DOHH2 (cell line): ENCODE results near the gene DTNB.

ENCODE experiments used
- H3F3A ChIP-seq: fragments of 200-600 bp; sonication (generic), shearing (Covaris generic); 2 replicates; pipeline ENCODE4 v1.6.0; 2016; ENCODE audit warnings: antibody characterized with exemption, mild to moderate bottlenecking; ENCODE audit not compliant: control insufficient read depth, insufficient read depth
- H3K27ac ChIP-seq: fragments of 200-600 bp; sonication (generic); 2 replicates; pipeline ENCODE4 v1.5.1; 2014; ENCODE audit warnings: low read depth, mild to moderate bottlenecking, low read length, moderate library complexity
- H3K27me3 ChIP-seq: fragments of 200-600 bp; sonication (generic); 2 replicates; pipeline ENCODE4 v1.6.1; 2014; ENCODE audit warnings: mild to moderate bottlenecking, low read length, mixed read lengths; ENCODE audit not compliant: control insufficient read depth
- H3K36me3 ChIP-seq: fragments of 200-600 bp; sonication (generic); 2 replicates; pipeline ENCODE4 v1.6.1; 2014; ENCODE audit warnings: mild to moderate bottlenecking, low read length, moderate library complexity, mixed read lengths; ENCODE audit not compliant: control insufficient read depth
- H3K4me1 ChIP-seq: fragments of 200-600 bp; sonication (generic); 2 replicates; pipeline ENCODE4 v1.6.1; 2014; ENCODE audit warnings: mild to moderate bottlenecking, low read length, mixed read lengths; ENCODE audit not compliant: control insufficient read depth
- H3K4me2 ChIP-seq: fragments of 200-600 bp; sonication (generic); 2 replicates; pipeline ENCODE4 v1.6.0; 2014; ENCODE audit warnings: mild to moderate bottlenecking, low read length, moderate library complexity
- H3K4me3 ChIP-seq: fragments of 200-600 bp; sonication (generic); 2 replicates; pipeline ENCODE4 v1.5.1; 2014; ENCODE audit warnings: mild to moderate bottlenecking, low read length, mixed read lengths
- H3K79me2 ChIP-seq: fragments of 200-600 bp; sonication (generic); 2 replicates; pipeline ENCODE4 v1.6.1; 2014; ENCODE audit warnings: mild to moderate bottlenecking, low read length, mixed read lengths; ENCODE audit not compliant: control insufficient read depth
- H3K9me2 ChIP-seq: fragments of 200-600 bp; sonication (generic); replicated peaks from 2 replicates; pipeline ENCODE4 v1.6.1; 2014; ENCODE audit warnings: mild to moderate bottlenecking, low read length, mixed read lengths; ENCODE audit not compliant: control insufficient read depth
- H3K9me3 ChIP-seq: fragments of 200-600 bp; sonication (generic); 2 replicates; pipeline ENCODE4 v1.6.1; 2014; ENCODE audit warnings: antibody characterized with exemption, low read length, mixed read lengths; ENCODE audit not compliant: control insufficient read depth, insufficient read depth
- H4K20me1 ChIP-seq: fragments of 200-600 bp; sonication (generic); 2 replicates; pipeline ENCODE4 v1.6.0; 2014; ENCODE audit warnings: low read depth, mild to moderate bottlenecking, antibody characterized with exemption, low read length, moderate library complexity; ENCODE audit not compliant: control insufficient read depth, insufficient read depth
- CTCF ChIP-seq: fragments of 200-600 bp; sonication (generic); IDR thresholded peaks from one replicate; pipeline ENCODE4 v1.5.1; 2014; ENCODE audit warnings: antibody characterized with exemption, mild to moderate bottlenecking, low read depth, low read length; ENCODE audit not compliant: poor library complexity, severe bottlenecking
- EZH2phosphoT487 ChIP-seq: fragments of 200-600 bp; sonication (generic); IDR thresholded peaks from 2 replicates; pipeline ENCODE4 v1.6.1; 2017; ENCODE audit warnings: borderline replicate concordance, mild to moderate bottlenecking, antibody characterized with exemption, low read length, moderate library complexity, mixed read lengths

Gene DTNB

GRCh38 chr2:25588576-25588975 lies 84.8 kb downstream of the DTNB start:
- Histone ChIP-seq H3K4me1 (peaks cover 7% of the 10 kb centered on the region; the same call in 1 of the 2 replicates), H3K4me2 (no peak overlapping the region), H3K27me3 (no peaks in the 10 kb centered on the region), H3K36me3 (no peaks in the 10 kb centered on the region), H3F3A (no peaks in the 10 kb centered on the region), H3K4me3 (no peak overlapping the region), H3K27ac (no peak overlapping the region), H3K79me2 (no peaks in the 10 kb centered on the region), H3K9me3 (no peaks in the 10 kb centered on the region), H3K9me2 (no peaks in the 10 kb centered on the region), H4K20me1 (no peaks in the 10 kb centered on the region)
- TF ChIP-seq CTCF = no peak
- no peak for TF ChIP-seq EZH2phosphoT487

- TF ChIP-seq CTCF (no peak), EZH2phosphoT487 (no peak)
- no peaks in the 10 kb centered on the region for H4K20me1 ChIP-seq
- no peak overlapping the region for H3K27ac ChIP-seq
- no peaks in the 10 kb centered on the region for H3K79me2 ChIP-seq
- H3F3A ChIP-seq = no peaks in the 10 kb centered on the region
- no peaks in the 10 kb centered on the region for H3K9me3 ChIP-seq
- no peaks in the 10 kb centered on the region for H3K36me3 ChIP-seq
- no peak overlapping the region for H3K4me3 ChIP-seq
- H3K9me2 ChIP-seq = no peaks in the 10 kb centered on the region
- no peaks in the 10 kb centered on the region for H3K27me3 ChIP-seq
- H3K4me2 ChIP-seq = no peak overlapping the region
- H3K4me1 ChIP-seq = peaks cover 13% of the 10 kb centered on the region
Observed at GRCh38 chr2:25587361-25587760, 86.0 kb downstream of the DTNB start.

GRCh38 chr2:25586726-25587144 lies 86.6 kb downstream of the DTNB start:
- Histone ChIP-seq H3K9me2 (no peaks in the 10 kb centered on the region), H3K4me1 (peaks cover 19% of the 10 kb centered on the region), H3F3A (peaks cover 1% of the 10 kb centered on the region; the same call in 1 of the 2 replicates), H3K9me3 (no peaks in the 10 kb centered on the region), H4K20me1 (no peaks in the 10 kb centered on the region), H3K36me3 (no peaks in the 10 kb centered on the region), H3K4me3 (no peak overlapping the region), H3K27ac (no peak overlapping the region), H3K79me2 (no peaks in the 10 kb centered on the region), H3K27me3 (no peaks in the 10 kb centered on the region), H3K4me2 (no peak overlapping the region)
- no peak for TF ChIP-seq EZH2phosphoT487
- TF ChIP-seq CTCF = no peak

- Histone ChIP-seq H4K20me1 (no peaks in the 10 kb centered on the region), H3K27me3 (no peaks in the 10 kb centered on the region), H3K9me3 (no peaks in the 10 kb centered on the region), H3K36me3 (no peaks in the 10 kb centered on the region), H3K9me2 (no peaks in the 10 kb centered on the region), H3K79me2 (no peaks in the 10 kb centered on the region), H3K27ac (no peak overlapping the region), H3K4me3 (no peak overlapping the region), H3K4me2 (no peak overlapping the region), H3K4me1 (peaks cover 26% of the 10 kb centered on the region), H3F3A (peaks cover 6% of the 10 kb centered on the region)
- TF ChIP-seq CTCF (no peak), EZH2phosphoT487 (no peak)
Observed at GRCh38 chr2:25585189-25585588, 88.2 kb downstream of the DTNB start.
